Measurements from ENCODE around the gene KIF16B.
A peak's percentile ranks its signal among the peaks of the same experiment; 100 is the strongest.

KIF16B gene

GRCh38 chr20:16407251-16408067 lies 165.8 kb downstream of the KIF16B start:
- Histone ChIP-seq H3K27me3 (replicated peaks; ENCODE audit: control insufficient read depth, insufficient read depth, low read length) (no peaks in the 10 kb centered on the region), H3K36me3 (ENCODE audit: control insufficient read depth, insufficient read depth, low read length) (no peaks in the 10 kb centered on the region), H3K4me3 (replicated peaks; ENCODE audit: low read depth, low read length) (no peak overlapping the region)
- TF ChIP-seq CTCF (IDR thresholded peaks at IDR 0.05; ENCODE audit: insufficient read depth, low read length, poor library complexity, severe bottlenecking), result no peak
- DNase-seq (ENCODE audit: extremely low read depth, insufficient read length), result no peak

DNA sequence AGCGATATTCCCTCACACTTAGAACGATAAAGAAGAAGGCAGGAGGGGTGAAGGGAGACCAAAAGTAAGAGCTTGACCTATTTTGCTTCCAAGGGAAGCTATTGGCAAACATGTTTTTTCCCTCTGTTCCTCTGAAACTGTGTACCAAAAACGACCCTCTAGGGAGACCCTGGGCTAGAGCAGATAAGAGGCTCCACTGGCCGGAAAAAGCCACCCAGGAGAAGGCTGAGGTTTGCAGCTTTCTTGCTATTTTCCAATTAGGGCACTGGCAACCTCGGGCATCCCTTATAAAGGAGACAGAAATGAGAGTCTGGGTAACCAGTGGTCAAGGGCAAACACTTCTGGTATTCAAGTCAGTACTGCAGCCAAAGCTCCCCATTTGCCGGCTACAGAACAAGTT lies 168.0 kb downstream of the KIF16B start:
- H3K27me3 ChIP-seq (replicated peaks; ENCODE audit: control insufficient read depth, insufficient read depth, low read length), result no peaks in the 10 kb centered on the region
- no peak for TF ChIP-seq CTCF (IDR thresholded peaks at IDR 0.05; ENCODE audit: insufficient read depth, low read length, poor library complexity, severe bottlenecking)

DNA sequence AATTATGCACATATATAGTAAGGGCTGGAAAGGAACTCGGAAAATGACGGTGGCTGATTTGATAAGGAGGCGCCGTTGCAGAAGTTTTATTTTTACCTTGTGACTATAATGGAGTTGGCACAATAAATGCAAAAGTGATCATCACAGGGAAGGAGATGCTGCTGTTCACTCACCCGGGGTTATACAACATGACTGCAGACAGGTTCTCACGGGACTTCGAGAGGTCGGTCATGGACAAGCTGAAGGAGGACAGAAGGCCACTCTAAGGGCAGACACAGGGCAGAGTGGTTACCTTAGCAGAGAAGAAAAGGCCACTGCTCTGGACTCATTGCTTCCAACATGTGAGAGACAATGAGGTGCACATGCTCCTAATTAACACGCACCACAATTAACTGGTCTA lies 168.6 kb downstream of the KIF16B start:
- Histone ChIP-seq H3K36me3 (ENCODE audit: control insufficient read depth, insufficient read depth, low read length) (no peaks in the 10 kb centered on the region), H3K27me3 (replicated peaks; ENCODE audit: control insufficient read depth, insufficient read depth, low read length) (no peaks in the 10 kb centered on the region), H3K4me3 (replicated peaks; ENCODE audit: low read depth, low read length) (no peak overlapping the region)
- DNase-seq (ENCODE audit: extremely low read depth, insufficient read length), result no peak
- TF ChIP-seq CTCF (IDR thresholded peaks at IDR 0.05; ENCODE audit: insufficient read depth, low read length, poor library complexity, severe bottlenecking), result no peak

More for the DNA sequence above, 168.0 kb downstream of the KIF16B start:
- H3K36me3 ChIP-seq (ENCODE audit: control insufficient read depth, insufficient read depth, low read length), result no peaks in the 10 kb centered on the region
- H3K4me3 ChIP-seq (replicated peaks; ENCODE audit: low read depth, low read length), result no peak overlapping the region
- DNase-seq (ENCODE audit: extremely low read depth, insufficient read length), result no peak

DNA sequence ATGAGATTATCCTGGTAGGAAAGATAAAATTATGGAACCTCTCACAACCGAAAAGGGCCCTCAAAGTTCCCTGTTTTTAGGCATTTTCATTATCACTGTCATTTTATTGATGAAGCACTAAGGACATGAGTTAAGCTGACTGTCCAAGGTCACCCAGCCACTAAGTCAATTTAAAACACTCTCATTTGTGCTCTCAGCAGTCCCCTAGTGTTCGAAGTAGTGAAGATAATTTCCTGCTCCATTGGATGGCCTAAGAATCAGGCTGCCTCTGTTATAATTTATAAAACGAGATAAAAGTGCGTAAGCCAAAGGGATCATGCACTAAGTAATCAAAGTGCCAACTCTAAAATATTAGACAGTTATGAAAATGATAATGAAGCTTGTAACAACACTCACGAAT lies 169.1 kb downstream of the KIF16B start:
- no peaks in the 10 kb centered on the region for H3K36me3 ChIP-seq (ENCODE audit: control insufficient read depth, insufficient read depth, low read length)
- no peaks in the 10 kb centered on the region for H3K27me3 ChIP-seq (replicated peaks; ENCODE audit: control insufficient read depth, insufficient read depth, low read length)
- no peak overlapping the region for H3K4me3 ChIP-seq (replicated peaks; ENCODE audit: low read depth, low read length)
- TF ChIP-seq CTCF (IDR thresholded peaks at IDR 0.05; ENCODE audit: insufficient read depth, low read length, poor library complexity, severe bottlenecking), result peak; percentile 15
- DNase-seq (ENCODE audit: extremely low read depth, insufficient read length), result no peak

DNA sequence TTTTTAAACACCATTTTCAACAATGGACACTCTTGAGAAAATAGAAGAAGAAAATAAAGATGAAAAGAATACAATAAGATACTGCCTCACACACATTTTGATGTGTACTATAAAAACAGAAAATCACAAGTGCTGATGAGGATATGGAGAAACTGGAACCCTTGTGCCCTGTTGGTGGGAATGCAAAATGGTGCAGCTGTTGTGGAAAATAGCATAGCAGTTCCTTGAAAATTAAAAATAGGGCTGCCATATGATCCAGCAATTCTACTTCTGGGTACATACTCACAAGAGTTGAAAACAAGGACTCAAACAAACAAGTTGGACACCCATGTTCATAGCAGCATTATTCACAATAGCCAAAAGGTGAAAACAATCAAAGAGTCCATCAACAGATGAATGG lies 173.0 kb downstream of the KIF16B start:
- no peaks in the 10 kb centered on the region for H3K36me3 ChIP-seq (ENCODE audit: control insufficient read depth, insufficient read depth, low read length)
- DNase-seq (ENCODE audit: extremely low read depth, insufficient read length), result no peak
- no peak overlapping the region for H3K4me3 ChIP-seq (replicated peaks; ENCODE audit: low read depth, low read length)
- H3K27me3 ChIP-seq (replicated peaks; ENCODE audit: control insufficient read depth, insufficient read depth, low read length), result no peaks in the 10 kb centered on the region
- TF ChIP-seq CTCF (IDR thresholded peaks at IDR 0.05; ENCODE audit: insufficient read depth, low read length, poor library complexity, severe bottlenecking), result no peak
